ENCODE data around the gene KDM5A.
A peak's percentile ranks its signal among the peaks of the same experiment; 100 is the strongest.
"Not testable (repeated sequence)": the region's sequence is repeated elsewhere in the genome, so short reads cannot be mapped to it uniquely, and the experiment has no call there.

KDM5A gene

GRCh38 chr12:389142-390096 is at the start of gene KDM5A:
KDM5A (minus strand) TSS chr12:389320; CDS start chr12:389091, 229 bp downstream.
- DNase-seq (ENCODE audit: low read depth in 2 of 2) = peak; percentile 80 to 85

- DNase-seq (ENCODE audit: low read depth in 2 of 2) = not testable (repeated sequence)
These were observed 46.6 kb upstream of the KDM5A start for GRCh38 chr12:435737-436136.

GRCh38 chr12:422526-422925 is 33.4 kb upstream of the KDM5A start:
- no peak for DNase-seq (ENCODE audit: low read depth in 2 of 2)

GRCh38 chr12:418432-418831 is 29.3 kb upstream of the KDM5A start:
- DNase-seq (ENCODE audit: low read depth in 2 of 2) = no peak

GRCh38 chr12:414859-415258 is 25.7 kb upstream of the KDM5A start:
- DNase-seq (ENCODE audit: low read depth in 2 of 2) = no peak

- DNase-seq (ENCODE audit: low read depth in 2 of 2) = no peak
These were observed 12.9 kb upstream of the KDM5A start for GRCh38 chr12:402029-402389.

- DNase-seq (ENCODE audit: low read depth in 2 of 2) = peak; percentile 85 to 87
These were observed 12.3 kb upstream of the KDM5A start, which contains the start of gene CCDC77 for GRCh38 chr12:401235-402028. CCDC77 (plus strand) TSS chr12:401644; CDS start chr12:409384, 7,740 bp downstream.

GRCh38 chr12:400828-401227 is 11.7 kb upstream of the KDM5A start:
- no peak for DNase-seq (ENCODE audit: low read depth in 2 of 2)

GRCh38 chr12:388541-389141 is 479 bp downstream of the KDM5A start:
- DNase-seq (ENCODE audit: low read depth in 2 of 2) = peak; percentile 23 to 37

GRCh38 chr12:388012-388411 is 1.1 kb downstream of the KDM5A start:
- no peak for DNase-seq (ENCODE audit: low read depth in 2 of 2)

GRCh38 chr12:386651-387050 is 2.5 kb downstream of the KDM5A start:
- no peak for DNase-seq (ENCODE audit: low read depth in 2 of 2)

GRCh38 chr12:370739-371485 is 18.2 kb downstream of the KDM5A start:
- not testable (repeated sequence) for DNase-seq (ENCODE audit: low read depth in 2 of 2)

GRCh38 chr12:367972-368371 is 21.1 kb downstream of the KDM5A start:
- no peak for DNase-seq (ENCODE audit: low read depth in 2 of 2)

- no peak for DNase-seq (ENCODE audit: low read depth in 2 of 2)
These were observed 22.3 kb downstream of the KDM5A start for GRCh38 chr12:366820-367219.

GRCh38 chr12:359091-359490 is 30.0 kb downstream of the KDM5A start:
- DNase-seq (ENCODE audit: low read depth in 2 of 2) = no peak

- DNase-seq (ENCODE audit: low read depth in 2 of 2) = no peak
These were observed 32.7 kb downstream of the KDM5A start for GRCh38 chr12:356276-356988.

- DNase-seq (ENCODE audit: low read depth in 2 of 2) = not testable (repeated sequence)
These were observed 37.9 kb downstream of the KDM5A start for GRCh38 chr12:351197-351596.

- DNase-seq (ENCODE audit: low read depth in 2 of 2) = not testable (repeated sequence)
These were observed 39.5 kb downstream of the KDM5A start for GRCh38 chr12:349625-350024.

- DNase-seq (ENCODE audit: low read depth in 2 of 2) = not testable (repeated sequence)
These were observed 46.1 kb downstream of the KDM5A start for GRCh38 chr12:343036-343435.

- no peak for DNase-seq (ENCODE audit: low read depth in 2 of 2)
These were observed 52.1 kb downstream of the KDM5A start for GRCh38 chr12:337039-337438.

- no peak for DNase-seq (ENCODE audit: low read depth in 2 of 2)
These were observed 55.0 kb downstream of the KDM5A start for GRCh38 chr12:334125-334524.
